Heart right ventricle (tissue), 16 donors: ENCODE results near the gene DSCAM. TPM values are rescaled to one million over a fixed set of nuclear protein-coding genes. Genes with fewer than 3 reads are reported as not detected.
"Not testable (repeated sequence)": the region's sequence is repeated elsewhere in the genome, so short reads cannot be mapped to it uniquely, and the experiment has no call there.

Source experiments
- ATAC-seq, 8 donors: fragments of 200-7000 bp; cut with Tn5 transposase; one replicate each; pipeline ENCODE4 v1.9.1; 2020; ENCODE audit warnings: mild to moderate bottlenecking in 8 of 8, moderate library complexity in 8 of 8, moderate number of reproducible peaks in 1 of 8
- DNase-seq, 2 donors: peaks; one replicate each; pipeline ENCODE4 v3.0.0-alpha.2; 2020
- H3K27ac ChIP-seq, 10 donors: fragments of 200-600 bp; sonication (generic) in 2 of 10; one replicate each; pipeline versions ENCODE4 v1.5.0 to v1.8.0; 2020 to 2022; ENCODE audit warnings: mild to moderate bottlenecking in 3 of 10
- H3K27me3 ChIP-seq, 7 donors: fragments of 200-600 bp; one replicate each; pipeline ENCODE4 v1.8.0; 2021 to 2022; ENCODE audit warnings: mild to moderate bottlenecking in 2 of 7
- H3K36me3 ChIP-seq, 9 donors: fragments of 200-600 bp; sonication (generic) in 1 of 9; one replicate each; pipeline versions ENCODE4 v1.5.0 to v1.8.0; 2020 to 2022; ENCODE audit warnings: mild to moderate bottlenecking in 2 of 9
- H3K4me1 ChIP-seq, 9 donors: fragments of 200-600 bp; sonication (generic) in 1 of 9; one replicate each; pipeline versions ENCODE4 v1.5.0 to v1.8.0; 2020 to 2022; ENCODE audit warnings: mild to moderate bottlenecking in 4 of 9
- H3K4me3 ChIP-seq, 10 donors: fragments of 200-600 bp; sonication (generic) in 2 of 10; one replicate each; pipeline versions ENCODE4 v1.5.0 to v1.8.0; 2020 to 2022; ENCODE audit warnings: mild to moderate bottlenecking in 7 of 10, moderate library complexity in 2 of 10
- H3K9me3 ChIP-seq, 11 donors: fragments of 200-600 bp in 10 of 11; sonication (generic) in 2 of 11; one replicate each; pipeline versions ENCODE4 v1.5.0 to v1.8.0; 2013 to 2022; ENCODE audit warnings: mild to moderate bottlenecking in 2 of 11, control low read depth in 1 of 11, moderate library complexity in 1 of 11
- CTCF ChIP-seq, 9 donors: fragments of 200-600 bp; sonication (generic) in 2 of 9; IDR thresholded peaks; one replicate each; pipeline versions ENCODE4 v1.5.0 to v1.8.0; 2021 to 2022; ENCODE audit warnings: antibody characterized with exemption in 9 of 9, mild to moderate bottlenecking in 5 of 9, moderate library complexity in 1 of 9
- WGBS, 2 donors: extraction: QIAGEN DNeasy Blood & Tissue Kit; methylation state at CpG; one replicate each; pipeline ENCODE4 v1.1.7; 2013; ENCODE audit warnings: inconsistent platforms in 1 of 2; 5-methylcytosine and 5-hydroxymethylcytosine counted together
- intact Hi-C, 10 donors: fragments of 100-400 bp; cut with DNase I; formaldehyde crosslinking; loops; one replicate each; pipeline versions ENCODE4 v1.11.1 to v1.14.2; 2022
- polyA plus RNA-seq, 2 donors: library from polyadenylated mRNA; stranded (reverse); fragments of 200-250 nt; gene quantifications; one replicate each; pipeline ENCODE4 v1.2.3, GENCODE V29; 2013
- total RNA-seq, 10 donors: library from RNA; stranded (reverse); fragmentation: NEBNext Ultra II Directional in 3 of 10; extraction: Animal tissue kit (Norgen Biotek cat#: 25700) in 3 of 10; gene quantifications; one replicate each; pipeline versions ENCODE4 v1.2.1 to v1.2.4, GENCODE V29; 2021 to 2023
- donor health status: Arrhythmogenic right ventricular cardiomyopathy.
- donor health status: ischemic (EF 13 %, LVEDD 7.1; RV severe dilation, severe dysfunction).
- donor health status: healthy with polysubstance abuse.
- donor health status: DM: no; HTN: yes; CAD: no.
- donor health status: DM: no; HTN: no; CAD: no.
- donor health status: ischemic (EF 25% LVEDD 6.9; RV normal size, moderate dysfunction).
- donor health status: ischemic (EF 25% LVEDD 5.7; RV mildly dilated, moderate dysfunction).
- donor health status: healthy.
- donor health status: DM: yes; HTN: yes; CAD: no.
- donor health status: Ischemic cardiomyopathy.
- donor health status: ischemic (EF 35%, LVEDD 5.7; RV mildly dilated, moderate dysfunction).
- donor health status: nonischemic (EF 11% LVEDD 7.7; RV severe dilation, severe dysfunction).
- donor health status: DM: yes; HTN: yes; CAD: no.
- donor health status: PGD.
- donor health status: ischemic (EF 29% LVEDD 5.4; RV normal size, mild dysfunction).
- donor health status: nonischemic (EF 23%, LVEDD 6.1; RV moderate dilation, normal function).

The DSCAM gene
- total and polyA plus RNA-seq, 12 donors: 0.03 to 0.04 TPM; not detected in 10

GRCh38 chr21:40333731-40334130, 513.2 kb downstream of the DSCAM start:
- TF ChIP-seq CTCF (IDR thresholded peaks at IDR 0.05): no peak
- Histone ChIP-seq H3K27me3 (peaks cover 0 to 8% (median 0%) of the 10 kb centered on the region in 7 donors), H3K4me3 (no peak overlapping the region), H3K9me3 (peaks cover 0 to 3% (median 0%) of the 10 kb centered on the region in 11 donors), H3K36me3 (no peaks in the 10 kb centered on the region), H3K4me1 (peaks cover 0 to 7% (median 0%) of the 10 kb centered on the region in 9 donors), H3K27ac (no peak overlapping the region)
- WGBS, 2 donors: 93% methylated on average over 4 of the region's 4 CpGs
- intact Hi-C loops: no loop called here
- ATAC-seq: no peak
- DNase-seq: no peak

- 83 to 91% methylated on average over 3 of the region's 3 CpGs for WGBS, 2 donors
- no peak for TF ChIP-seq CTCF (IDR thresholded peaks at IDR 0.05)
- Histone ChIP-seq H3K27ac (no peak overlapping the region), H3K4me3 (no peak overlapping the region), H3K9me3 (peaks cover 0 to 14% (median 7%) of the 10 kb centered on the region in 11 donors), H3K36me3 (no peaks in the 10 kb centered on the region), H3K27me3 (peaks cover 0 to 4% (median 0%) of the 10 kb centered on the region in 7 donors), H3K4me1 (peaks cover 0 to 7% (median 0%) of the 10 kb centered on the region in 9 donors)
- ATAC-seq (no peak), DNase-seq (no peak)
- intact Hi-C loops: no loop called here
Measured at GRCh38 chr21:40331804-40332203, 515.2 kb downstream of the DSCAM start.

GRCh38 chr21:40331172-40331571, 515.8 kb downstream of the DSCAM start:
- intact Hi-C loops: no loop called here
- 15 to 19% methylated on average over 9 of the region's 9 CpGs for WGBS, 2 donors

GRCh38 chr21:40324389-40324788, 522.6 kb downstream of the DSCAM start:
- no peaks in the 10 kb centered on the region for H3K27me3 ChIP-seq
- no peak overlapping the region for H3K27ac ChIP-seq
- intact Hi-C loops: no loop called here
- TF ChIP-seq CTCF (IDR thresholded peaks at IDR 0.05): no peak
- DNase-seq (no peak), ATAC-seq (no peak)
- 37 to 51% methylated on average over 1 of the region's 1 CpG for WGBS, 2 donors
- H3K4me1 ChIP-seq: no peaks in the 10 kb centered on the region
- no peak overlapping the region for H3K4me3 ChIP-seq
- H3K36me3 ChIP-seq: no peaks in the 10 kb centered on the region
- peaks cover 0 to 21% (median 7%) of the 10 kb centered on the region in 11 donors for H3K9me3 ChIP-seq

More at GRCh38 chr21:40331172-40331571, 515.8 kb downstream of the DSCAM start:
- Histone ChIP-seq H3K4me1 (peaks cover 0 to 7% (median 0%) of the 10 kb centered on the region in 9 donors), H3K36me3 (no peaks in the 10 kb centered on the region), H3K4me3 (peak overlapping the region in 1 of 10 donors; percentile 6), H3K27me3 (no peaks in the 10 kb centered on the region), H3K9me3 (peaks cover 0 to 20% (median 7%) of the 10 kb centered on the region in 11 donors), H3K27ac (no peak overlapping the region)
- DNase-seq: peak in 1 of 2 donors; percentile 27
- ATAC-seq: peak in 6 of 8 donors; percentile 46 to 85 (median 66)
- no peak for TF ChIP-seq CTCF (IDR thresholded peaks at IDR 0.05)

GRCh38 chr21:40320718-40321117, 526.2 kb downstream of the DSCAM start:
- H3K4me1 ChIP-seq, H3K36me3 ChIP-seq, intact Hi-C loops, H3K27ac ChIP-seq, H3K27me3 ChIP-seq, ATAC-seq, DNase-seq, H3K4me3 ChIP-seq: not testable (repeated sequence)
- 47 to 56% methylated on average over 2 of the region's 2 CpGs for WGBS, 2 donors
- peaks cover 0 to 12% (median 0%) of the 10 kb centered on the region in 11 donors for H3K9me3 ChIP-seq
